Liver (tissue), 9 donors: Measurements from ENCODE around the gene ARHGEF19. TPM values are rescaled to one million over a fixed set of nuclear protein-coding genes. Genes with fewer than 3 reads are reported as not detected.

Experiments used
- DNase-seq: peaks from one replicate; pipeline ENCODE4 v3.0.0-alpha.2; 2017; ENCODE audit warnings: low spot score
- H3K27ac ChIP-seq, 2 donors: one replicate each; pipeline ENCODE4 v1.7.0; 2013; ENCODE audit warnings: inconsistent platforms in 2 of 2, low read length in 2 of 2, control low read depth in 1 of 2, low read depth in 1 of 2, mild to moderate bottlenecking in 1 of 2
- H3K27me3 ChIP-seq, 4 donors: one replicate each; pipeline versions ENCODE4 v1.6.1 to v1.7.0; 2013; ENCODE audit warnings: low read length in 3 of 4, inconsistent platforms in 1 of 4, mild to moderate bottlenecking in 1 of 4, moderate library complexity in 1 of 4; ENCODE audit not compliant: control insufficient read depth in 4 of 4, insufficient read depth in 4 of 4
- H3K36me3 ChIP-seq, 4 donors: one replicate each; pipeline versions ENCODE4 v1.6.1 to v1.7.0; 2013; ENCODE audit warnings: low read length in 3 of 4, mild to moderate bottlenecking in 3 of 4, low read depth in 1 of 4, moderate library complexity in 1 of 4; ENCODE audit not compliant: control insufficient read depth in 4 of 4, insufficient read depth in 3 of 4
- H3K4me1 ChIP-seq, 4 donors: one replicate each; pipeline versions ENCODE4 v1.6.1 to v1.7.0; 2013; ENCODE audit warnings: low read length in 3 of 4, mild to moderate bottlenecking in 3 of 4, moderate library complexity in 1 of 4; ENCODE audit not compliant: control insufficient read depth in 4 of 4, insufficient read depth in 4 of 4
- H3K4me3 ChIP-seq, 3 donors: one replicate each; pipeline versions ENCODE4 v1.6.1 to v1.7.0; 2013; ENCODE audit warnings: low read length in 3 of 3, control low read depth in 1 of 3, low read depth in 1 of 3, mild to moderate bottlenecking in 1 of 3
- H3K9ac ChIP-seq, 2 donors: one replicate each; pipeline ENCODE4 v1.7.0; 2013; ENCODE audit warnings: low read length in 2 of 2, mild to moderate bottlenecking in 2 of 2, moderate library complexity in 2 of 2, control low read depth in 1 of 2, low read depth in 1 of 2
- H3K9me3 ChIP-seq, 4 donors: one replicate each; pipeline versions ENCODE4 v1.6.1 to v1.7.0; 2013; ENCODE audit warnings: low read length in 3 of 4; ENCODE audit not compliant: control insufficient read depth in 4 of 4
- FOXA1 ChIP-seq: IDR thresholded peaks from 2 replicates; pipeline ENCODE4 v1.6.1; 2016; ENCODE audit warnings: antibody characterized with exemption
- FOXA2 ChIP-seq: IDR thresholded peaks from 2 replicates; pipeline ENCODE4 v1.6.1; 2016; ENCODE audit warnings: antibody characterized with exemption
- GABPA ChIP-seq, 2 donors: IDR thresholded peaks in 1 of 2; conservative IDR thresholded peaks in 1 of 2; 2 replicates each; pipeline ENCODE4 v1.6.1; 2016; ENCODE audit warnings: antibody characterized with exemption in 2 of 2, mild to moderate bottlenecking in 1 of 2, moderate library complexity in 1 of 2
- HNF4A ChIP-seq, 2 donors: conservative IDR thresholded peaks; 2 replicates each; pipeline ENCODE4 v1.6.1; 2016; ENCODE audit warnings: antibody characterized with exemption in 2 of 2, mild to moderate bottlenecking in 2 of 2
- HNF4G ChIP-seq: IDR thresholded peaks from 2 replicates; pipeline ENCODE4 v1.6.1; 2016; ENCODE audit warnings: antibody characterized with exemption
- JUND ChIP-seq, 2 donors: IDR thresholded peaks; 2 replicates each; pipeline ENCODE4 v1.6.1; 2016; ENCODE audit warnings: antibody characterized with exemption in 2 of 2
- NR2F2 ChIP-seq: IDR thresholded peaks from 2 replicates; pipeline ENCODE4 v1.6.1; 2016; ENCODE audit warnings: antibody characterized with exemption
- RAD21 ChIP-seq, 2 donors: IDR thresholded peaks; 2 replicates each; pipeline ENCODE4 v1.6.1; 2016; ENCODE audit warnings: antibody characterized with exemption in 2 of 2, mild to moderate bottlenecking in 2 of 2
- SP1 ChIP-seq: IDR thresholded peaks from 2 replicates; pipeline ENCODE4 v1.6.1; 2018; ENCODE audit warnings: antibody characterized with exemption, mild to moderate bottlenecking
- TAF1 ChIP-seq: conservative IDR thresholded peaks from 2 replicates; pipeline ENCODE4 v1.6.1; 2016; ENCODE audit warnings: antibody characterized with exemption, mild to moderate bottlenecking
- YY1 ChIP-seq: IDR thresholded peaks from 2 replicates; pipeline ENCODE4 v1.6.1; 2016; ENCODE audit warnings: antibody characterized with exemption, mild to moderate bottlenecking
- WGBS: extraction: QIAGEN DNeasy Blood & Tissue Kit; methylation state at CpG from one replicate; pipeline ENCODE4 v1.1.7; 2013; 5-methylcytosine and 5-hydroxymethylcytosine counted together
- polyA plus RNA-seq, 2 donors: library from polyadenylated mRNA; stranded (reverse) in 1 of 2; unstranded in 1 of 2; fragments of 200-250 nt in 1 of 2; fragments of >200 nt in 1 of 2; fragmentation: Nextera tagmentation in 1 of 2; extraction: Ambion mirVana in 1 of 2; gene quantifications; one replicate each; pipeline versions ENCODE4 v1.2.1 to v1.2.3, GENCODE V29; 2013 to 2015
- total RNA-seq, 2 donors: library from RNA; depleted of rRNA; stranded (reverse); fragments of >200 nt; gene quantifications; one replicate each; pipeline ENCODE4 v1.2.3, GENCODE V29; 2014
- TF ChIP-seq, protein P1 (sequence below): fragments of 150-350 bp; IDR thresholded peaks from 2 replicates; pipeline ENCODE4 v1.5.1; 2017; ENCODE audit warnings: improper control_type of control experiment, low read depth, low read length; ENCODE audit not compliant: missing input control
- TF ChIP-seq, protein P2 (sequence below): IDR thresholded peaks from 2 replicates; pipeline ENCODE4 v1.6.1; 2016; ENCODE audit warnings: antibody characterized with exemption
- TF ChIP-seq, protein P3 (sequence below): IDR thresholded peaks from 2 replicates; pipeline ENCODE4 v1.6.1; 2016; ENCODE audit warnings: antibody characterized with exemption
- TF ChIP-seq, protein P4 (sequence below): IDR thresholded peaks from 2 replicates; pipeline ENCODE4 v1.6.1; 2016; ENCODE audit warnings: antibody characterized with exemption
- TF ChIP-seq, protein P5 (sequence below): IDR thresholded peaks from 2 replicates; pipeline ENCODE4 v1.6.1; 2016; ENCODE audit warnings: antibody characterized with exemption, mild to moderate bottlenecking
- donor health status: healthy.
- donor health status: healthy.
- donor health status: healthy.
- donor health status: healthy.
- donor health status: healthy.

The ARHGEF19 gene
- total and polyA plus RNA-seq, 4 donors = 0.79 to 3.2 (median 2.5) TPM

DNA sequence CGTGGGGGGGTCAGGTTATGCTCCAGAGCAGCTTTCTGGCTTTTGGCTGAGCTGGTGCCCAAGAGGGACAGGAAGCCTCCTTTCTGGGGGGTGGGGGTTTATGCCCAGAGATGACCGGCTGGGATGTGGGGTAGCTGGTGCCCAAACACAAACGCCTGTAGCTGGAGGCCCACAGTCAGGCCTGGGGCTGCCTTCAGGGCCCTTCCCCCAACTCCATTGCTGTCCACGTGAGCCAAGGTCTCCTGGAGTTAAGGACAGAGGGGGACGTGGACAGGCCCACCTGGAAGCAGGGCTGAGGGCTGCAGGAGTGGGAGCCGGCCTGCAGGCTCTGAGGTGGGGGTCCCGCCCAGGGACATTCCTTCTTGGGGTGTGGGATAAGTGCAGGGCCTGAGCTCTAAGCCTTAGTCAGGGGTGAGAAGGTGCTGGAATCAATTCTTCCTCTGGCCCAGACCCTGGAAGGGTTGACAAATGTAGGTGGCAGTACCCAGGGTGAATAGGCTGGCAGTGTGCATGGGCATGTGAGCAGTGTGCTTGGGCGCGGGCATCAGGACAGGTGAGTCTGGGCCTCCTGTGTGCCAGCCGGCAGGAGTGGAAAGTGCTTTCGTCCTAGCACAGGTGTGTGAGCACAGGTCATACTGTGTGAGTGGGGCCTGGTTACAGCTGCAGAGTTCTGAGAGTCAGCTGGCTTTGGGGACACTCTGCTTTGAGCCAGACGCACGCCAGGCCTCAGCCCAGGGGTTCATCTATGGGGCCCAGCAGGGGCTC lies 17.7 kb upstream of the ARHGEF19 start:
- no peaks in the 10 kb centered on the region for H3K9me3 ChIP-seq
- DNase-seq = no peak
- no peak overlapping the region for H3K4me3 ChIP-seq
- peaks cover 1 to 12% (median 6%) of the 10 kb centered on the region in 4 donors for H3K4me1 ChIP-seq
- no peak overlapping the region for H3K27ac ChIP-seq
- no peak overlapping the region for H3K9ac ChIP-seq
- H3K27me3 ChIP-seq = no peaks in the 10 kb centered on the region
- H3K36me3 ChIP-seq = no peaks in the 10 kb centered on the region
- TF ChIP-seq, protein P1, sequence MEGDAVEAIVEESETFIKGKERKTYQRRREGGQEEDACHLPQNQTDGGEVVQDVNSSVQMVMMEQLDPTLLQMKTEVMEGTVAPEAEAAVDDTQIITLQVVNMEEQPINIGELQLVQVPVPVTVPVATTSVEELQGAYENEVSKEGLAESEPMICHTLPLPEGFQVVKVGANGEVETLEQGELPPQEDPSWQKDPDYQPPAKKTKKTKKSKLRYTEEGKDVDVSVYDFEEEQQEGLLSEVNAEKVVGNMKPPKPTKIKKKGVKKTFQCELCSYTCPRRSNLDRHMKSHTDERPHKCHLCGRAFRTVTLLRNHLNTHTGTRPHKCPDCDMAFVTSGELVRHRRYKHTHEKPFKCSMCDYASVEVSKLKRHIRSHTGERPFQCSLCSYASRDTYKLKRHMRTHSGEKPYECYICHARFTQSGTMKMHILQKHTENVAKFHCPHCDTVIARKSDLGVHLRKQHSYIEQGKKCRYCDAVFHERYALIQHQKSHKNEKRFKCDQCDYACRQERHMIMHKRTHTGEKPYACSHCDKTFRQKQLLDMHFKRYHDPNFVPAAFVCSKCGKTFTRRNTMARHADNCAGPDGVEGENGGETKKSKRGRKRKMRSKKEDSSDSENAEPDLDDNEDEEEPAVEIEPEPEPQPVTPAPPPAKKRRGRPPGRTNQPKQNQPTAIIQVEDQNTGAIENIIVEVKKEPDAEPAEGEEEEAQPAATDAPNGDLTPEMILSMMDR = no peak
- TF ChIP-seq HNF4G = no peak
- TF ChIP-seq, protein P2, sequence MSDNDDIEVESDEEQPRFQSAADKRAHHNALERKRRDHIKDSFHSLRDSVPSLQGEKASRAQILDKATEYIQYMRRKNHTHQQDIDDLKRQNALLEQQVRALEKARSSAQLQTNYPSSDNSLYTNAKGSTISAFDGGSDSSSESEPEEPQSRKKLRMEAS = no peak
- no peak for TF ChIP-seq NR2F2
- TF ChIP-seq FOXA1 = no peak
- TF ChIP-seq JUND (IDR thresholded peaks at IDR 0.05) = no peak
- no peak for TF ChIP-seq RAD21 (IDR thresholded peaks at IDR 0.05)
- TF ChIP-seq, protein P3, sequence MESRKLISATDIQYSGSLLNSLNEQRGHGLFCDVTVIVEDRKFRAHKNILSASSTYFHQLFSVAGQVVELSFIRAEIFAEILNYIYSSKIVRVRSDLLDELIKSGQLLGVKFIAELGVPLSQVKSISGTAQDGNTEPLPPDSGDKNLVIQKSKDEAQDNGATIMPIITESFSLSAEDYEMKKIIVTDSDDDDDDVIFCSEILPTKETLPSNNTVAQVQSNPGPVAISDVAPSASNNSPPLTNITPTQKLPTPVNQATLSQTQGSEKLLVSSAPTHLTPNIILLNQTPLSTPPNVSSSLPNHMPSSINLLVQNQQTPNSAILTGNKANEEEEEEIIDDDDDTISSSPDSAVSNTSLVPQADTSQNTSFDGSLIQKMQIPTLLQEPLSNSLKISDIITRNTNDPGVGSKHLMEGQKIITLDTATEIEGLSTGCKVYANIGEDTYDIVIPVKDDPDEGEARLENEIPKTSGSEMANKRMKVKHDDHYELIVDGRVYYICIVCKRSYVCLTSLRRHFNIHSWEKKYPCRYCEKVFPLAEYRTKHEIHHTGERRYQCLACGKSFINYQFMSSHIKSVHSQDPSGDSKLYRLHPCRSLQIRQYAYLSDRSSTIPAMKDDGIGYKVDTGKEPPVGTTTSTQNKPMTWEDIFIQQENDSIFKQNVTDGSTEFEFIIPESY = no peak
- TF ChIP-seq, protein P4, sequence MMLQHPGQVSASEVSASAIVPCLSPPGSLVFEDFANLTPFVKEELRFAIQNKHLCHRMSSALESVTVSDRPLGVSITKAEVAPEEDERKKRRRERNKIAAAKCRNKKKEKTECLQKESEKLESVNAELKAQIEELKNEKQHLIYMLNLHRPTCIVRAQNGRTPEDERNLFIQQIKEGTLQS = no peak
- no peak for TF ChIP-seq YY1
- TF ChIP-seq HNF4A (conservative IDR thresholded peaks at IDR 0.05) = no peak
- no peak for TF ChIP-seq TAF1
- no peak for TF ChIP-seq SP1
- TF ChIP-seq, protein P5, sequence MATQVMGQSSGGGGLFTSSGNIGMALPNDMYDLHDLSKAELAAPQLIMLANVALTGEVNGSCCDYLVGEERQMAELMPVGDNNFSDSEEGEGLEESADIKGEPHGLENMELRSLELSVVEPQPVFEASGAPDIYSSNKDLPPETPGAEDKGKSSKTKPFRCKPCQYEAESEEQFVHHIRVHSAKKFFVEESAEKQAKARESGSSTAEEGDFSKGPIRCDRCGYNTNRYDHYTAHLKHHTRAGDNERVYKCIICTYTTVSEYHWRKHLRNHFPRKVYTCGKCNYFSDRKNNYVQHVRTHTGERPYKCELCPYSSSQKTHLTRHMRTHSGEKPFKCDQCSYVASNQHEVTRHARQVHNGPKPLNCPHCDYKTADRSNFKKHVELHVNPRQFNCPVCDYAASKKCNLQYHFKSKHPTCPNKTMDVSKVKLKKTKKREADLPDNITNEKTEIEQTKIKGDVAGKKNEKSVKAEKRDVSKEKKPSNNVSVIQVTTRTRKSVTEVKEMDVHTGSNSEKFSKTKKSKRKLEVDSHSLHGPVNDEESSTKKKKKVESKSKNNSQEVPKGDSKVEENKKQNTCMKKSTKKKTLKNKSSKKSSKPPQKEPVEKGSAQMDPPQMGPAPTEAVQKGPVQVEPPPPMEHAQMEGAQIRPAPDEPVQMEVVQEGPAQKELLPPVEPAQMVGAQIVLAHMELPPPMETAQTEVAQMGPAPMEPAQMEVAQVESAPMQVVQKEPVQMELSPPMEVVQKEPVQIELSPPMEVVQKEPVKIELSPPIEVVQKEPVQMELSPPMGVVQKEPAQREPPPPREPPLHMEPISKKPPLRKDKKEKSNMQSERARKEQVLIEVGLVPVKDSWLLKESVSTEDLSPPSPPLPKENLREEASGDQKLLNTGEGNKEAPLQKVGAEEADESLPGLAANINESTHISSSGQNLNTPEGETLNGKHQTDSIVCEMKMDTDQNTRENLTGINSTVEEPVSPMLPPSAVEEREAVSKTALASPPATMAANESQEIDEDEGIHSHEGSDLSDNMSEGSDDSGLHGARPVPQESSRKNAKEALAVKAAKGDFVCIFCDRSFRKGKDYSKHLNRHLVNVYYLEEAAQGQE = no peak
- TF ChIP-seq GABPA (IDR thresholded peaks at IDR 0.05 in 1 of 2, conservative IDR thresholded peaks at IDR 0.05 in 1 of 2) = no peak
- no peak for TF ChIP-seq FOXA2
- WGBS = 85% methylated on average over 13 of the region's 13 CpGs
